Tibial nerve (tissue), 4 donors: Measurements from ENCODE around the gene SFXN5. TPM values are rescaled to one million over a fixed set of nuclear protein-coding genes. Genes with fewer than 3 reads are reported as not detected.

Experiments
- DNase-seq, 2 donors: peaks; one replicate each; pipeline ENCODE4 v3.0.0-alpha.2; 2019; ENCODE audit warnings: low spot score in 2 of 2
- H3K27ac ChIP-seq, 4 donors: fragments of 200-600 bp; sonication (generic) in 3 of 4; one replicate each; pipeline ENCODE4 v1.5.1; 2017 to 2019; ENCODE audit warnings: mild to moderate bottlenecking in 1 of 4
- H3K27me3 ChIP-seq, 2 donors: fragments of 200-600 bp; sonication (generic) in 1 of 2; one replicate each; pipeline versions ENCODE4 v1.5.1 to v1.6.0; 2017 to 2019
- H3K36me3 ChIP-seq, 3 donors: fragments of 200-600 bp; sonication (generic); one replicate each; pipeline ENCODE4 v1.5.1; 2018 to 2019
- H3K4me1 ChIP-seq, 4 donors: fragments of 200-600 bp; sonication (generic) in 3 of 4; one replicate each; pipeline ENCODE4 v1.5.1; 2017 to 2019
- H3K4me3 ChIP-seq, 4 donors: fragments of 200-600 bp; sonication (generic) in 3 of 4; one replicate each; pipeline ENCODE4 v1.5.1; 2017 to 2019; ENCODE audit warnings: mild to moderate bottlenecking in 1 of 4, moderate library complexity in 1 of 4
- H3K9me3 ChIP-seq, 4 donors: fragments of 200-600 bp; sonication (generic) in 3 of 4; one replicate each; pipeline ENCODE4 v1.5.1; 2017 to 2019
- CTCF ChIP-seq, 5 experiments: fragments of 200-600 bp in 3 of 5; fragments of 450-650 bp in 2 of 5; sonication (generic) in 3 of 5; IDR thresholded peaks; one replicate each; pipeline ENCODE4 v1.5.1; 2016 to 2019; ENCODE audit warnings: antibody characterized with exemption in 5 of 5, mild to moderate bottlenecking in 3 of 5, moderate library complexity in 2 of 5
- EP300 ChIP-seq, 2 donors: sonication (generic); formaldehyde crosslinking; IDR thresholded peaks; one replicate each; pipeline ENCODE4 v1.6.1; 2017; ENCODE audit warnings: antibody characterized with exemption in 2 of 2, mild to moderate bottlenecking in 1 of 2
- POLR2A ChIP-seq, 2 donors: fragments of 450-650 bp; IDR thresholded peaks; one replicate each; pipeline ENCODE4 v1.6.1; 2017; ENCODE audit warnings: antibody characterized with exemption in 2 of 2, mild to moderate bottlenecking in 2 of 2, moderate library complexity in 2 of 2
- WGBS, 2 donors: methylation state at CpG; one replicate each; pipeline ENCODE4 v1.1.5; 2018; 5-methylcytosine and 5-hydroxymethylcytosine counted together
- total RNA-seq, 4 donors: library from RNA; depleted of rRNA; stranded (reverse); fragments of >200 nt; gene quantifications; one replicate each; pipeline ENCODE4 v1.1.0, GENCODE V29; 2016

The SFXN5 gene
- total RNA-seq, 4 donors from 2014 or later, result 13.8 to 58.1 (median 21.7) TPM

GRCh38 chr2:73074110-73075069 lies 2.9 kb upstream of the SFXN5 start:
- H3K27ac ChIP-seq, result no peak overlapping the region
- H3K36me3 ChIP-seq, result peaks cover 0 to 26% (median 0%) of the 10 kb centered on the region in 3 donors
- no peak for TF ChIP-seq CTCF (IDR thresholded peaks at IDR 0.05)
- TF ChIP-seq POLR2A (IDR thresholded peaks at IDR 0.05), result no peak
- no peak for TF ChIP-seq EP300 (IDR thresholded peaks at IDR 0.05)
- DNase-seq, result no peak
- no peaks in the 10 kb centered on the region for H3K9me3 ChIP-seq
- 81 to 84% methylated on average over 9 to 13 of the region's 13 CpGs for WGBS, 2 donors
- H3K27me3 ChIP-seq, result no peaks in the 10 kb centered on the region
- H3K4me3 ChIP-seq, result no peak overlapping the region
- H3K4me1 ChIP-seq, result peaks cover 0 to 36% (median 9%) of the 10 kb centered on the region in 4 donors

GRCh38 chr2:73072416-73072815 lies 904 bp upstream of the SFXN5 start:
- H3K9me3 ChIP-seq, result no peaks in the 10 kb centered on the region
- DNase-seq, result no peak
- TF ChIP-seq POLR2A (IDR thresholded peaks at IDR 0.05), result no peak
- 89 to 92% methylated on average over 1 of the region's 1 CpG for WGBS, 2 donors
- peaks cover 0 to 50% (median 13%) of the 10 kb centered on the region in 4 donors for H3K4me1 ChIP-seq
- no peaks in the 10 kb centered on the region for H3K27me3 ChIP-seq
- peak overlapping the region; percentile 83 to 95 (median 94) for H3K27ac ChIP-seq
- H3K4me3 ChIP-seq, result peak overlapping the region in 3 of 4 donors; percentile 65 to 90 (median 87)
- H3K36me3 ChIP-seq, result peaks cover 0 to 23% (median 0%) of the 10 kb centered on the region in 3 donors

- Histone ChIP-seq H3K27ac (peak overlapping the region; percentile 83 to 95 (median 94)), H3K4me3 (peak overlapping the region; percentile 65 to 90 (median 86)), H3K36me3 (peaks cover 0 to 23% (median 0%) of the 10 kb centered on the region in 3 donors), H3K9me3 (no peaks in the 10 kb centered on the region), H3K4me1 (peaks cover 0 to 50% (median 13%) of the 10 kb centered on the region in 4 donors), H3K27me3 (no peaks in the 10 kb centered on the region)
- WGBS, 2 donors, result 5% methylated on average over 11 of the region's 11 CpGs
- DNase-seq, result no peak
- no peak for TF ChIP-seq POLR2A (IDR thresholded peaks at IDR 0.05)
Observed at GRCh38 chr2:73072129-73072395, 550 bp upstream of the SFXN5 start.

- TF ChIP-seq EP300 (IDR thresholded peaks at IDR 0.05) (no peak), POLR2A (IDR thresholded peaks at IDR 0.05) (peak; percentile 43 to 51), CTCF (IDR thresholded peaks at IDR 0.05) (no peak)
- DNase-seq, result no peak
- no peaks in the 10 kb centered on the region for H3K27me3 ChIP-seq
- H3K4me3 ChIP-seq, result peak overlapping the region; percentile 65 to 90 (median 86)
- H3K4me1 ChIP-seq, result peaks cover 0 to 45% (median 13%) of the 10 kb centered on the region in 4 donors
- peak overlapping the region; percentile 83 to 95 (median 94) for H3K27ac ChIP-seq
- H3K36me3 ChIP-seq, result peaks cover 0 to 20% (median 0%) of the 10 kb centered on the region in 3 donors
- WGBS, 2 donors, result 0 to 1% methylated on average over 34 to 40 of the region's 83 CpGs
- no peaks in the 10 kb centered on the region for H3K9me3 ChIP-seq
Observed at GRCh38 chr2:73070643-73071359, 711 bp downstream of the SFXN5 start.

- WGBS, 2 donors, result 11 to 18% methylated on average over 29 of the region's 29 CpGs
- peaks cover 0 to 42% (median 13%) of the 10 kb centered on the region in 4 donors for H3K4me1 ChIP-seq
- peak overlapping the region; percentile 83 to 95 (median 94) for H3K27ac ChIP-seq
- TF ChIP-seq POLR2A (IDR thresholded peaks at IDR 0.05) (no peak), CTCF (IDR thresholded peaks at IDR 0.05) (no peak), EP300 (IDR thresholded peaks at IDR 0.05) (no peak)
- H3K4me3 ChIP-seq, result peak overlapping the region; percentile 65 to 90 (median 86)
- H3K36me3 ChIP-seq, result peaks cover 0 to 13% (median 0%) of the 10 kb centered on the region in 3 donors
- no peaks in the 10 kb centered on the region for H3K9me3 ChIP-seq
- no peaks in the 10 kb centered on the region for H3K27me3 ChIP-seq
- DNase-seq, result no peak
Observed at GRCh38 chr2:73069855-73070642, 1.5 kb downstream of the SFXN5 start.
